H1 (cell line): ENCODE data around the gene OR10A2. TPM values are rescaled to one million over a fixed set of nuclear protein-coding genes. Genes with fewer than 3 reads are reported as not detected.

Experiments
- CTCF ChIA-PET: fragments of 300-600 bp; sonication (Branson Sonifier 250); formaldehyde crosslinking; loops from one replicate; lab custom pipeline; 2021; ENCODE audit not compliant: partially characterized antibody; lab: Charles Lee
- POLR2A ChIA-PET: fragments of 300-600 bp; sonication (Branson Sonifier 250); formaldehyde crosslinking; loops from one replicate; lab custom pipeline; 2021; ENCODE audit warnings: inconsistent platforms; ENCODE audit not compliant: partially characterized antibody; lab: Charles Lee
- DNase-seq, 2 experiments: peaks; one replicate each; pipeline versions ENCODE4 v3.0.0 to v3.0.0-alpha.2; 2010 to 2022; ENCODE audit warnings: low spot score in 2 of 2, low read depth in 1 of 2, mixed read lengths in 1 of 2
- FAIRE-seq: peaks from 2 replicates; lab custom pipeline; 2011; peaks lifted over from hg19 to GRCh38; lab: Jason Lieb, UNC
- H2AFZ ChIP-seq: 2 replicates; pipeline ENCODE4 v1.8.1; 2012; ENCODE audit warnings: low read length, inconsistent platforms
- H2AK5ac ChIP-seq: 2 replicates; pipeline ENCODE4 v1.6.1; 2013; ENCODE audit warnings: low read depth, low read length
- H2BK120ac ChIP-seq: replicated peaks from 2 replicates; pipeline ENCODE3; 2013; ENCODE audit warnings: low read depth, low read length, inconsistent platforms
- H2BK12ac ChIP-seq: 2 replicates; pipeline ENCODE4 v1.6.1; 2013; ENCODE audit warnings: low read depth, low read length
- H2BK15ac ChIP-seq: 2 replicates; pipeline ENCODE4 v1.6.1; 2013; ENCODE audit warnings: low read length
- H2BK20ac ChIP-seq: 2 replicates; pipeline ENCODE4 v1.6.1; 2013; ENCODE audit warnings: low read length
- H2BK5ac ChIP-seq: 2 replicates; pipeline ENCODE4 v1.6.1; 2013; ENCODE audit warnings: low read depth, low read length
- H3K14ac ChIP-seq: 2 replicates; pipeline ENCODE4 v1.6.1; 2013; ENCODE audit warnings: inconsistent platforms; ENCODE audit not compliant: insufficient read length
- H3K18ac ChIP-seq: 2 replicates; pipeline ENCODE4 v1.6.1; 2013; ENCODE audit warnings: low read length; ENCODE audit errors: extremely low read depth
- H3K23ac ChIP-seq: 2 replicates; pipeline ENCODE4 v1.6.1; 2013; ENCODE audit warnings: inconsistent platforms; ENCODE audit not compliant: insufficient read length
- H3K23me2 ChIP-seq: 2 replicates; pipeline ENCODE4 v1.6.1; 2013; ENCODE audit warnings: low read depth, low read length
- H3K27ac ChIP-seq: 2 replicates; pipeline ENCODE4 v1.6.1; 2011; ENCODE audit warnings: low read depth, low read length, inconsistent platforms
- H3K27me3 ChIP-seq, 4 experiments: replicated peaks in 1 of 4; 1 replicate in 1 of 4; 2 replicates in 3 of 4; pipeline versions ENCODE4 v1.6.1 to v1.8.1; 2011 to 2013; ENCODE audit warnings: low read length in 3 of 4, mild to moderate bottlenecking in 3 of 4, inconsistent platforms in 2 of 4, mixed read lengths in 2 of 4, moderate library complexity in 1 of 4; ENCODE audit not compliant: control insufficient read depth in 3 of 4, insufficient read depth in 3 of 4; ENCODE audit errors: extremely low read depth in 1 of 4
- H3K36me3 ChIP-seq, 4 experiments: 2 replicates each; pipeline versions ENCODE4 v1.6.1 to v1.8.1; 2011 to 2013; ENCODE audit warnings: mild to moderate bottlenecking in 4 of 4, low read length in 3 of 4, moderate library complexity in 2 of 4, control low read depth in 1 of 4, inconsistent platforms in 1 of 4; ENCODE audit not compliant: insufficient read depth in 4 of 4, control insufficient read depth in 2 of 4
- H3K4ac ChIP-seq: replicated peaks from 2 replicates; pipeline ENCODE3; 2013; ENCODE audit warnings: low read length, low read depth, mixed read lengths, inconsistent platforms; ENCODE audit not compliant: insufficient read length
- H3K4me1 ChIP-seq, 4 experiments: replicated peaks in 1 of 4; 1 replicate in 1 of 4; 2 replicates in 3 of 4; pipeline versions ENCODE4 v1.6.1 to v1.8.1; 2011 to 2013; ENCODE audit warnings: low read length in 3 of 4, inconsistent platforms in 2 of 4, mixed read lengths in 1 of 4; ENCODE audit not compliant: insufficient read depth in 4 of 4, control insufficient read depth in 3 of 4
- H3K4me2 ChIP-seq, 2 experiments: 2 replicates each; pipeline versions ENCODE4 v1.6.1 to v1.8.1; 2011 to 2013; ENCODE audit warnings: low read depth in 2 of 2, low read length in 2 of 2, control low read depth in 1 of 2, inconsistent platforms in 1 of 2, mild to moderate bottlenecking in 1 of 2; ENCODE audit not compliant: insufficient read depth in 1 of 2
- H3K4me3 ChIP-seq, 4 experiments: fragments of 200-600, 300-600 bp in 1 of 4; sonication (generic), shearing (Covaris generic), sonication (Bioruptor Twin) in 1 of 4; 2 replicates each; pipeline versions ENCODE4 v1.5.1 to v1.8.1; 2011 to 2016; ENCODE audit warnings: low read length in 4 of 4, low read depth in 3 of 4, control low read depth in 2 of 4, inconsistent platforms in 2 of 4, mild to moderate bottlenecking in 2 of 4, mixed read lengths in 1 of 4, moderate library complexity in 1 of 4; ENCODE audit not compliant: insufficient read depth in 2 of 4; ENCODE audit errors: extremely low read depth in 1 of 4
- H3K56ac ChIP-seq: replicated peaks from 2 replicates; pipeline ENCODE3; 2013; ENCODE audit warnings: low read depth, mild to moderate bottlenecking, mixed read lengths, low read length, inconsistent platforms; ENCODE audit not compliant: insufficient read length
- H3K79me1 ChIP-seq: 2 replicates; pipeline ENCODE4 v1.6.1; 2013; ENCODE audit warnings: low read depth, low read length, control low read depth
- H3K79me2 ChIP-seq, 2 experiments: 2 replicates each; pipeline versions ENCODE4 v1.6.1 to v1.8.1; 2012 to 2013; ENCODE audit warnings: low read length in 2 of 2, mild to moderate bottlenecking in 2 of 2, inconsistent platforms in 1 of 2; ENCODE audit not compliant: insufficient read depth in 2 of 2, control insufficient read depth in 1 of 2
- H3K9ac ChIP-seq, 4 experiments: replicated peaks in 1 of 4; 1 replicate in 1 of 4; 2 replicates in 3 of 4; pipeline versions ENCODE4 v1.6.1 to v1.8.1; 2011 to 2013; ENCODE audit warnings: low read depth in 3 of 4, low read length in 3 of 4, control low read depth in 2 of 4, mild to moderate bottlenecking in 2 of 4, moderate library complexity in 2 of 4, inconsistent platforms in 1 of 4; ENCODE audit errors: extremely low read depth in 1 of 4
- H3K9me3 ChIP-seq, 2 experiments: 2 replicates each; pipeline versions ENCODE4 v1.6.1 to v1.8.1; 2012 to 2013; ENCODE audit warnings: mild to moderate bottlenecking in 2 of 2, moderate library complexity in 2 of 2, control low read depth in 1 of 2, inconsistent platforms in 1 of 2, low read depth in 1 of 2, low read length in 1 of 2, mixed read lengths in 1 of 2; ENCODE audit not compliant: insufficient read depth in 2 of 2
- H4K20me1 ChIP-seq, 2 experiments: replicated peaks in 1 of 2; 2 replicates each; pipeline versions ENCODE3 to v1.8.1; 2011 to 2013; ENCODE audit warnings: inconsistent platforms in 2 of 2, low read length in 2 of 2, mild to moderate bottlenecking in 1 of 2; ENCODE audit not compliant: insufficient read depth in 2 of 2, control insufficient read depth in 1 of 2
- H4K5ac ChIP-seq: 2 replicates; pipeline ENCODE4 v1.6.1; 2013; ENCODE audit warnings: low read length, low read depth, mixed read lengths, inconsistent platforms; ENCODE audit not compliant: insufficient read length
- H4K8ac ChIP-seq: 2 replicates; pipeline ENCODE4 v1.8.0; 2013; ENCODE audit warnings: mild to moderate bottlenecking, moderate library complexity, low read length, inconsistent platforms; ENCODE audit not compliant: insufficient read depth; ENCODE audit errors: extremely low read depth
- H4K91ac ChIP-seq: replicated peaks from 2 replicates; pipeline ENCODE3; 2013; ENCODE audit warnings: low read length, mixed read lengths, inconsistent platforms; ENCODE audit not compliant: insufficient read length
- CHD2 ChIP-seq: IDR thresholded peaks from 2 replicates; pipeline ENCODE4 v1.6.1; 2012; ENCODE audit warnings: low read length, improper control_type of control experiment
- EGR1 ChIP-seq: IDR thresholded peaks from 2 replicates; pipeline ENCODE4 v1.6.1; 2011; ENCODE audit warnings: low read depth, low read length, borderline replicate concordance
- PHF8 ChIP-seq: fragments of 200-600 bp; sonication (generic); conservative IDR thresholded peaks from 2 replicates; pipeline ENCODE4 v1.7.1; 2012; ENCODE audit warnings: low read depth, mild to moderate bottlenecking, inconsistent platforms, low read length, moderate library complexity
- POLR2AphosphoS5 ChIP-seq: IDR thresholded peaks from 2 replicates; pipeline ENCODE4 v1.6.1; 2011; ENCODE audit warnings: low read depth, low read length
- SP2 ChIP-seq: IDR thresholded peaks from 2 replicates; pipeline ENCODE4 v1.6.1; 2012; ENCODE audit warnings: mild to moderate bottlenecking, low read length, inconsistent platforms
- SUZ12 ChIP-seq: fragments of 200-600 bp; sonication (generic); IDR thresholded peaks from 2 replicates; pipeline ENCODE4 v1.6.1; 2012; ENCODE audit warnings: mild to moderate bottlenecking, inconsistent platforms, low read length, moderate library complexity, mixed read lengths
- TCF12 ChIP-seq: IDR thresholded peaks from 2 replicates; pipeline ENCODE4 v1.6.1; 2011; ENCODE audit warnings: low read depth, mild to moderate bottlenecking, low read length
- WGBS, 2 experiments: shearing (Covaris generic) in 1 of 2; methylation state at CpG; one replicate each; pipeline versions ENCODE4 v1.1.6 to v1.1.7; 2013 to 2015; ENCODE audit warnings: low lambda C conversion rate in 2 of 2, mixed read lengths in 2 of 2, inconsistent platforms in 1 of 2, low coverage in 1 of 2, missing lambda C conversion rate in 1 of 2; ENCODE audit not compliant: insufficient replicate concordance in 2 of 2, insufficient coverage in 1 of 2, insufficient read length in 1 of 2; ENCODE audit errors: extremely low coverage in 1 of 2, missing lambda C conversion rate in 1 of 2; 5-methylcytosine and 5-hydroxymethylcytosine counted together
- polyA plus RNA-seq, 7 experiments: library from polyadenylated mRNA; depleted of rRNA in 3 of 7; stranded (reverse) in 5 of 7; unstranded in 2 of 7; fragments of >200 nt in 5 of 7; fragments of 200-250 nt in 2 of 7; gene quantifications; 1 replicate in 5 of 7; 2 replicates in 1 of 7; 4 replicates in 1 of 7; pipeline versions ENCODE4 v1.2.1 to v1.2.3, GENCODE V29; 2011 to 2013; ENCODE audit warnings: missing spikeins in 2 of 7, mixed read lengths in 2 of 7
- total RNA-seq: library from RNA; stranded (reverse); fragmentation: NEBNext Ultra II Directional; extraction: Animal tissue kit (Norgen Biotek cat#: 25700); gene quantifications from 2 replicates; pipeline ENCODE4 v1.2.1, GENCODE V29; 2021

The OR10A2 gene
- total and polyA plus RNA-seq, 2 of the 8 experiments (the other 6 are each of a cell fraction or from before 2014, with no cell fraction given), result not detected

GRCh38 chr11:6834021-6834420, 28.8 kb upstream of the OR10A2 start:
- Histone ChIP-seq H3K79me2 (no peaks in the 10 kb centered on the region), H2BK120ac (no peak overlapping the region), H3K18ac (no peak overlapping the region), H3K4ac (no peak overlapping the region), H4K20me1 (no peaks in the 10 kb centered on the region), H3K27ac (no peak overlapping the region), H3K56ac (no peak overlapping the region), H2AFZ (no peak overlapping the region), H2BK5ac (no peak overlapping the region), H4K8ac (no peak overlapping the region), H3K4me3 (no peak overlapping the region), H3K4me1 (no peaks in the 10 kb centered on the region), H4K91ac (no peak overlapping the region), H4K5ac (no peak overlapping the region), H2AK5ac (no peak overlapping the region), H3K27me3 (no peaks in the 10 kb centered on the region), H3K23me2 (no peaks in the 10 kb centered on the region), H3K9ac (no peak overlapping the region), H3K23ac (no peak overlapping the region), H2BK20ac (no peak overlapping the region), H3K79me1 (no peaks in the 10 kb centered on the region), H3K9me3 (no peaks in the 10 kb centered on the region), H2BK15ac (no peak overlapping the region), H3K4me2 (no peak overlapping the region), H3K36me3 (no peaks in the 10 kb centered on the region), H3K14ac (no peak overlapping the region), H2BK12ac (no peak overlapping the region)
- no peak for FAIRE-seq
- POLR2A ChIA-PET, result no interaction called here
- CTCF ChIA-PET, result interaction anchor here (1.2 to 2.1 kb wide), 3 partner anchors 10 to 264 kb away, joined by 3 to 11 read pairs (median 4); no protein-coding TSS in a partner anchor
- DNase-seq, result no peak
- 63% methylated on average over 1 of the region's 1 CpG; no CpG with 5 or more reads in 1 of the 2 experiments for WGBS, 2 experiments
- TF ChIP-seq SUZ12, result no peak
- no peak for TF ChIP-seq CHD2
- no peak for TF ChIP-seq SP2
- no peak for TF ChIP-seq POLR2AphosphoS5
- TF ChIP-seq EGR1, result no peak
- no peak for TF ChIP-seq TCF12
- TF ChIP-seq PHF8, result no peak
